Neutrophil (primary cell): ENCODE data around the gene SLFN12L.
"Not testable (repeated sequence)": the region's sequence is repeated elsewhere in the genome, so short reads cannot be mapped to it uniquely, and the experiment has no call there.

Source experiments
- H3K27ac ChIP-seq: fragments of 200-600 bp; sonication (generic); 2 replicates; pipeline ENCODE4 v1.5.1; 2016; ENCODE audit warnings: mild to moderate bottlenecking, moderate library complexity
- H3K27me3 ChIP-seq: fragments of 200-600 bp; sonication (generic); 2 replicates; pipeline ENCODE4 v1.6.0; 2016; ENCODE audit warnings: mild to moderate bottlenecking
- H3K36me3 ChIP-seq: fragments of 200-600 bp; sonication (generic); 2 replicates; pipeline ENCODE4 v1.5.1; 2017
- H3K4me1 ChIP-seq, 2 experiments: fragments of 200-600 bp in 1 of 2; sonication (generic) in 1 of 2; 1 replicate in 1 of 2; 2 replicates in 1 of 2; pipeline versions ENCODE4 v1.5.1 to v1.6.1; 2013 to 2016; ENCODE audit warnings: low read depth in 1 of 2, low read length in 1 of 2, mild to moderate bottlenecking in 1 of 2, moderate library complexity in 1 of 2; ENCODE audit not compliant: control insufficient read depth in 1 of 2, insufficient read depth in 1 of 2
- H3K4me3 ChIP-seq, 2 experiments: fragments of 200-600 bp in 1 of 2; sonication (generic) in 1 of 2; 1 replicate in 1 of 2; 2 replicates in 1 of 2; pipeline ENCODE4 v1.5.1; 2013 to 2016; ENCODE audit warnings: low read depth in 1 of 2, low read length in 1 of 2, mild to moderate bottlenecking in 1 of 2, moderate library complexity in 1 of 2
- H3K9me3 ChIP-seq: fragments of 200-600 bp; sonication (generic); 2 replicates; pipeline ENCODE4 v1.5.1; 2016
- TF ChIP-seq, protein P1 (sequence below): fragments of 200-600 bp; sonication (generic); IDR thresholded peaks from 2 replicates; pipeline ENCODE4 v1.5.1; 2016; ENCODE audit warnings: antibody characterized with exemption

The SLFN12L gene

DNA sequence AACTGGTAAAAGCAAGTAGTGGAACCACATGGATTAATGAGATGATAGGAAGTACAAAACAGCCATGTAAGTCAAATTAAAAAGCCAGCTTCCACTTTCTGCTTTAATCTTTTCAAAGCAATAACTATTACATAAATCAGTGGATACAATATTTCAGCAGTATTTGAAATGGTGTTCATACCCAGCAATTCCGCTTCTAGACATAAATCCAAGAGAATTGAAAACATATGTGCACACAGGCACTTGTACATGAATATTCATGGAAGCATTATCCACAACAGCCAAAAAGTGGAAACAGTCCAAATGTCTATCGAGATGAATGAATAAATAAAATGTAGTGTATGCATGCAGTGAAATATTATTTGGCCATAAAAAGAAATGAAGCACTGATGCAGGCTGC is 27.4 kb downstream of the SLFN12L start:
- Histone ChIP-seq H3K9me3 (peaks cover 4% of the 10 kb centered on the region), H3K27ac (no peak overlapping the region), H3K4me1 (no peaks in the 10 kb centered on the region), H3K4me3 (no peak overlapping the region), H3K27me3 (peaks cover 78% of the 10 kb centered on the region), H3K36me3 (no peaks in the 10 kb centered on the region)
- TF ChIP-seq, protein P1, sequence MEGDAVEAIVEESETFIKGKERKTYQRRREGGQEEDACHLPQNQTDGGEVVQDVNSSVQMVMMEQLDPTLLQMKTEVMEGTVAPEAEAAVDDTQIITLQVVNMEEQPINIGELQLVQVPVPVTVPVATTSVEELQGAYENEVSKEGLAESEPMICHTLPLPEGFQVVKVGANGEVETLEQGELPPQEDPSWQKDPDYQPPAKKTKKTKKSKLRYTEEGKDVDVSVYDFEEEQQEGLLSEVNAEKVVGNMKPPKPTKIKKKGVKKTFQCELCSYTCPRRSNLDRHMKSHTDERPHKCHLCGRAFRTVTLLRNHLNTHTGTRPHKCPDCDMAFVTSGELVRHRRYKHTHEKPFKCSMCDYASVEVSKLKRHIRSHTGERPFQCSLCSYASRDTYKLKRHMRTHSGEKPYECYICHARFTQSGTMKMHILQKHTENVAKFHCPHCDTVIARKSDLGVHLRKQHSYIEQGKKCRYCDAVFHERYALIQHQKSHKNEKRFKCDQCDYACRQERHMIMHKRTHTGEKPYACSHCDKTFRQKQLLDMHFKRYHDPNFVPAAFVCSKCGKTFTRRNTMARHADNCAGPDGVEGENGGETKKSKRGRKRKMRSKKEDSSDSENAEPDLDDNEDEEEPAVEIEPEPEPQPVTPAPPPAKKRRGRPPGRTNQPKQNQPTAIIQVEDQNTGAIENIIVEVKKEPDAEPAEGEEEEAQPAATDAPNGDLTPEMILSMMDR = no peak

GRCh38 chr17:35507714-35508113 is 29.8 kb downstream of the SLFN12L start:
- H3K4me3 ChIP-seq, H3K4me1 ChIP-seq, H3K27ac ChIP-seq, H3K36me3 ChIP-seq, H3K9me3 ChIP-seq: not testable (repeated sequence)
- H3K27me3 ChIP-seq = peaks cover 78% of the 10 kb centered on the region

DNA sequence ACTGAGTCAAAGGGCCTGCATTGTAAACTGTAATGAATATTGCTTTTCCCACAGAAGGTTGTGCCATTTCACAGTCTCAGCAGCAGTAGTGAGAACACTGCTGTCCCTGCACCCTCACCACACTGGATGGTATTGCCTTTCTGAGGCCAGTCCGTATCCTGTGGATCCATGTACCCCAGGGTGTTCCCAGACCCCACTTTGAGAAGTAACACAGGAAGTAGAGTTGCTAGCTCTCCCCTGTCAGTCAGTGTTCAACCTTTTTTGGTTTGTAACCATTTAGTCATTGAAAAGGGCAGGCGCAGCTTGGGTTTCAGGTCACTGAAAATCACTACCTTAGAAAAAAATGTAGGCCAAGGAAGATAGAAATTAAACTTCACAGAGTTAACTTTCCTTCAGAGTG is 37.9 kb downstream of the SLFN12L start:
- Histone ChIP-seq H3K4me3 (no peak overlapping the region), H3K27me3 (peaks cover 99% of the 10 kb centered on the region), H3K36me3 (no peaks in the 10 kb centered on the region), H3K4me1 (peaks cover 3 to 14% of the 10 kb centered on the region in 2 experiments), H3K9me3 (no peaks in the 10 kb centered on the region), H3K27ac (no peak overlapping the region)
- TF ChIP-seq, protein P1 = no peak

DNA sequence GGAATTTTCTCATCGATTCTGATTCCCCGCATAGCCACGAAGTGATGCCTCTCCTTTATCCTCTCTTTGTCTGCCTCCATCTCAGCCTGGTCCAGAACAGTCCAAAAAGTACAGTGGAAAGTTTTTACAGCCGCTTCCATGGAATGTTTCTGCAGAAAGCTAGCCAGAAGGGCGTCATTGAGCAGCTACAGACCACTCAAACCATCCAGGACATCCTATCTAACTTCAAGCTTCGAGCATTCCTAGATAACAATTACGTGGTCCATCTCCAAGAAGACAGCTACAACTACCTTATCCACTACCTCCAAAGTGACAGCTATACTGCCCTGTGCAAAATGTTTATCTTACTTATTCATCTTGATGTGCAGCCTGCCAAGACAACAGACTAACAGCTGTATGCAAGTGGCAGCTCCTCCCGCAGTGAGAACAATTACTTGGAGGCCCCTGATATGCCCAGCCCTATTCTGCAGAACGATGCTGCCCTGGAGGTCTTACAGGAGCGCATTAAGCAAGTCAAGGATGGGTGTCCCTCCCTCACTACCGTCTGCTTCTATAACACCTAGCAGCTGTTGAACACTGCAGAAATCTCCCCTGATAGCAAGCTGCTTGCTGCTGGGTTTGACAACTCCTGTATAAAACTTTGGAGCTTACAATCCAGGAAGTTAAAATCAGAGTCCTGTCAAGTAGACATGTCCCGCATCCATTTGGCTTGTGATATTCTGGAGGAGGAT is 38.9 kb downstream of the SLFN12L start:
- TF ChIP-seq, protein P1 = no peak
- Histone ChIP-seq H3K4me1 (peaks cover 3 to 14% of the 10 kb centered on the region in 2 experiments), H3K27me3 (peaks cover 99% of the 10 kb centered on the region)

GRCh38 chr17:35496451-35497290 is 40.8 kb downstream of the SLFN12L start:
- H3K36me3 ChIP-seq = no peaks in the 10 kb centered on the region
- peaks cover 3 to 14% of the 10 kb centered on the region in 2 experiments for H3K4me1 ChIP-seq
- no peaks in the 10 kb centered on the region for H3K9me3 ChIP-seq
- TF ChIP-seq, protein P1 = no peak
- peaks cover 100% of the 10 kb centered on the region for H3K27me3 ChIP-seq
- H3K4me3 ChIP-seq = no peak overlapping the region
- no peak overlapping the region for H3K27ac ChIP-seq

More for the DNA sequence above, 38.9 kb downstream of the SLFN12L start:
- no peaks in the 10 kb centered on the region for H3K9me3 ChIP-seq
- no peak overlapping the region for H3K27ac ChIP-seq
- no peak overlapping the region for H3K4me3 ChIP-seq
- no peaks in the 10 kb centered on the region for H3K36me3 ChIP-seq

GRCh38 chr17:35493040-35493439 is 44.4 kb downstream of the SLFN12L start:
- Histone ChIP-seq H3K4me3 (no peak overlapping the region), H3K27me3 (peaks cover 100% of the 10 kb centered on the region), H3K4me1 (peaks cover 11 to 31% of the 10 kb centered on the region in 2 experiments), H3K36me3 (no peaks in the 10 kb centered on the region), H3K27ac (no peak overlapping the region), H3K9me3 (peaks cover 3% of the 10 kb centered on the region)
- TF ChIP-seq, protein P1 = no peak
